Measurements from ENCODE around the gene ARHGAP8. TPM values are rescaled to one million over a fixed set of nuclear protein-coding genes. Genes with fewer than 3 reads are reported as not detected.

The ARHGAP8 gene
- total RNA-seq, 1 donor from 2014 or later: 0.96 TPM

GRCh38 chr22:44802071-44802700 is 49.8 kb downstream of the ARHGAP8 start:
- TF ChIP-seq CTCF (conservative IDR thresholded peaks at IDR 0.05): no peak
- DNase-seq (ENCODE audit: low read depth, low spot score): no peak
- Mint-ChIP-seq H3K27me3 (ENCODE audit: low read depth) (no peaks in the 10 kb centered on the region), H3K9me3 (no peaks in the 10 kb centered on the region), H3K4me1 (peaks cover 14% of the 10 kb centered on the region), H3K27ac (ENCODE audit: unreplicated experiment) (no peak overlapping the region), H3K4me3 (no peak overlapping the region), H3K36me3 (ENCODE audit: low read depth) (no peaks in the 10 kb centered on the region)

GRCh38 chr22:44802956-44803355 is 50.6 kb downstream of the ARHGAP8 start:
- Mint-ChIP-seq H3K9me3 (no peaks in the 10 kb centered on the region), H3K27me3 (ENCODE audit: low read depth) (no peaks in the 10 kb centered on the region), H3K36me3 (ENCODE audit: low read depth) (no peaks in the 10 kb centered on the region), H3K4me1 (peaks cover 14% of the 10 kb centered on the region), H3K4me3 (no peak overlapping the region), H3K27ac (ENCODE audit: unreplicated experiment) (no peak overlapping the region)
- no peak for DNase-seq (ENCODE audit: low read depth, low spot score)
- no peak for TF ChIP-seq CTCF (conservative IDR thresholded peaks at IDR 0.05)

- Mint-ChIP-seq H3K4me3 (no peak overlapping the region), H3K9me3 (no peaks in the 10 kb centered on the region), H3K27me3 (ENCODE audit: low read depth) (no peaks in the 10 kb centered on the region), H3K27ac (ENCODE audit: unreplicated experiment) (no peak overlapping the region), H3K36me3 (ENCODE audit: low read depth) (no peaks in the 10 kb centered on the region), H3K4me1 (peaks cover 14% of the 10 kb centered on the region)
- no peak for TF ChIP-seq CTCF (conservative IDR thresholded peaks at IDR 0.05)
- no peak for DNase-seq (ENCODE audit: low read depth, low spot score)
These were observed 52.0 kb downstream of the ARHGAP8 start for GRCh38 chr22:44804327-44804726.

- TF ChIP-seq CTCF (conservative IDR thresholded peaks at IDR 0.05): no peak
- no peaks in the 10 kb centered on the region for H3K36me3 Mint-ChIP-seq (ENCODE audit: low read depth)
- no peak for DNase-seq (ENCODE audit: low read depth, low spot score)
- H3K27me3 Mint-ChIP-seq (ENCODE audit: low read depth): no peaks in the 10 kb centered on the region
- H3K4me1 Mint-ChIP-seq: peaks cover 14% of the 10 kb centered on the region
- no peaks in the 10 kb centered on the region for H3K9me3 Mint-ChIP-seq
- no peak overlapping the region for H3K4me3 Mint-ChIP-seq
- H3K27ac Mint-ChIP-seq (ENCODE audit: unreplicated experiment): no peak overlapping the region
These were observed 53.3 kb downstream of the ARHGAP8 start for GRCh38 chr22:44805711-44806110.

GRCh38 chr22:44807232-44807631 is 54.9 kb downstream of the ARHGAP8 start:
- Mint-ChIP-seq H3K36me3 (ENCODE audit: low read depth) (no peaks in the 10 kb centered on the region), H3K4me1 (peaks cover 14% of the 10 kb centered on the region), H3K27ac (ENCODE audit: unreplicated experiment) (no peak overlapping the region), H3K27me3 (ENCODE audit: low read depth) (peaks cover 6% of the 10 kb centered on the region), H3K9me3 (no peaks in the 10 kb centered on the region), H3K4me3 (no peak overlapping the region)
- DNase-seq (ENCODE audit: low read depth, low spot score): no peak
- TF ChIP-seq CTCF (conservative IDR thresholded peaks at IDR 0.05): no peak

Measured in neural crest cell (in vitro differentiated cells).